Hematopoietic multipotent progenitor cell treated with erythropoietin and hydrocortisone succinate and interleukin-3 and kit ligand, for 15 days (in vitro differentiated cells): Measurements from ENCODE around the gene CES1.
"Not testable (repeated sequence)": the region's sequence is repeated elsewhere in the genome, so short reads cannot be mapped to it uniquely, and the experiment has no call there.

Source experiments
- DNase-seq: peaks from one replicate; pipeline ENCODE4 v3.0.0-alpha.2; 2015; ENCODE audit warnings: low spot score

Gene CES1

GRCh38 chr16:55830658-55831294 is 2.1 kb downstream of the CES1 start:
- no peak for DNase-seq

DNA sequence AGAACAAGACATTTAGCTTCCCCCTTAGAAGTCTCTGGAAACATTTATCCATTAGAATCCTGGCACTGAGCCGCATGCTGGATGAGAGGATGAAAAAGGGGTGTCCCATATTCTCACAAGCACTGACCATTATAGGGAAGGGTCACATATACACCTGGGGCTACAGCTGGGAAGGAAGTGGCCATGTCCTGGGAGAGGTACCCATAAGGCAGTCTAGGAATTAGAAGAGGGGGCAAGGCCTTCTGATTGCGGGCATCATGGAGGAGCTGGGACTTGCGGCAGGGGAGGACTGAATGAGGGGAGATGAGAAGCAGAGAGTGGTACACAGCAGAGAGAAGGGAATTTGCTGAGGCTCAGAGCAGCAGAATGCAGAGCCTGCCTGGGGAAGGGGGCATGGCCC is 3.7 kb downstream of the CES1 start:
- DNase-seq: not testable (repeated sequence)

- DNase-seq: no peak
Observed at GRCh38 chr16:55828680-55829079, 4.2 kb downstream of the CES1 start.

DNA sequence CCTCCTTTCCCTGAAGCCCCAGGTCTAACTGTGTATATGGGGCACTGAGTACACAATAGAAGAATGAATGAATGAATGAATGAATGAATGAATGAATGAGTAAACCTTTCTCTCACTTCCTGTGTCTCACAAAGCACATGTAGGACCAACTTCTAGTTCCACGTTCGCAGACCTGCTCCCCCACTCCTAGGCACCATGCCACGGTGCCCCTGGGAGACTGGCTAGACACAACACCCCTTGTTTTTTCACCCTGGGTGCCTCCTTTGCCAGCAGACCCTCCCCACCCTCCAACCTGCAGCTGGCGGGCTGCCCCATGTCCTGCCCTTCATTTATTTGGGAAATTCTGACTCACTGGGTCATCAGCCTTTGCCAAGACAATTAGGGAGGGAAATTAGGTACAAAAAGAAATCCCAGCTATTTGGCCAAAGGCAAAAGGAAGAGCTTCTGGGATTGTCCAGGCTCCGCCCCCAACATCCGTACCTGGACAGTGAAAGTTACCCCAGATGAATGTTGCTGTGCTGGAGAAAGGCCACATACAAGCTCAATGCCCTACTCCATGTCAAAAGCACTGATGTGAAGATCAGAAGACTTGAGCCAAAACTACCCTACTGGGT is 7.7 kb downstream of the CES1 start:
- DNase-seq: no peak

DNA sequence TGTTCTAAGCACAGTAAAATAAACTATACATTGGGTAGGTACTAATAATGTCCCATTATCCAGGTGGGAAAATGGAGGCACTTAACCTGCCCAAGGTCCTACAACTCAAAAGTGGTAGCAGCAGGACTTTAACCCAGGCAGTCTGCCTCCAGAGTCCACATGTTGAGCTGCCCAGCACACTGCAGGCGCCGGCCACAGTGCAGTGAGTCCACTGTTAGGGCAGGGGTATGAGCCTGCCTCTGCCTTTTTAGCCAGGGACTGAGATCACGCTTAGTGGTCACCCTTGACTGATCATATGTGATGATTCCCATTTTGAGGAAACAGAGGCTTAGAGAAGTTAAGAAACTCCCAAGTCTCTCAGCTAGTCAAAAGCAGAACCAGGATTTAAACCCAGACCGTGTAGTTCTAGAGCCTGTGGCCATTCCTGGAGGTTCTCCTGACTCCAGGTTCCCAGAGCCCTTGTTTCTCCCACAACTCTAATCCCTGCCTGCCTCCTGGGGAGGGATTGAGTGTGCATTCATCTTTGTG is 8.4 kb downstream of the CES1 start:
- DNase-seq: no peak

- no peak for DNase-seq
Observed at GRCh38 chr16:55822280-55822810, 10.6 kb downstream of the CES1 start.

DNA sequence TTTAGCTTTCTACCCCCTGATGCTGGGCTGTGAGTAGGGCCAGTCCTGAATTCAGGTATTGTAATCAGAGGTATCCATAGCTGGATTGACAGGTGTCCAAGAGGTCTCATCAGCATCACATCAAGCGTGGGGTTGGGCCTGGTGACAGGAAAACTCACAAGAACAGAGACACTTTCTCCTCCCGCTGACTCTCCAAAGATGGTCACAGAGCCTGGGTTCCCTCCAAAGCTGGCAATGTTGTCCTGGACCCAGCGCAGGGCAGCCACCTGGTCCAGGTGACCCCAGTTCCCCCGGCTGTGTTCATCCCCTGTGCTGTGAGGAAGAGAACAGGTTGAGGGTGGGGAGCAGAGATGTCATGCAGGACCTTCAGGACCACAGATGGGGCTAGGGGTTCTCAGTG is 11.7 kb downstream of the CES1 start:
- no peak for DNase-seq

- no peak for DNase-seq
Observed at GRCh38 chr16:55820615-55821014, 12.3 kb downstream of the CES1 start.

DNA sequence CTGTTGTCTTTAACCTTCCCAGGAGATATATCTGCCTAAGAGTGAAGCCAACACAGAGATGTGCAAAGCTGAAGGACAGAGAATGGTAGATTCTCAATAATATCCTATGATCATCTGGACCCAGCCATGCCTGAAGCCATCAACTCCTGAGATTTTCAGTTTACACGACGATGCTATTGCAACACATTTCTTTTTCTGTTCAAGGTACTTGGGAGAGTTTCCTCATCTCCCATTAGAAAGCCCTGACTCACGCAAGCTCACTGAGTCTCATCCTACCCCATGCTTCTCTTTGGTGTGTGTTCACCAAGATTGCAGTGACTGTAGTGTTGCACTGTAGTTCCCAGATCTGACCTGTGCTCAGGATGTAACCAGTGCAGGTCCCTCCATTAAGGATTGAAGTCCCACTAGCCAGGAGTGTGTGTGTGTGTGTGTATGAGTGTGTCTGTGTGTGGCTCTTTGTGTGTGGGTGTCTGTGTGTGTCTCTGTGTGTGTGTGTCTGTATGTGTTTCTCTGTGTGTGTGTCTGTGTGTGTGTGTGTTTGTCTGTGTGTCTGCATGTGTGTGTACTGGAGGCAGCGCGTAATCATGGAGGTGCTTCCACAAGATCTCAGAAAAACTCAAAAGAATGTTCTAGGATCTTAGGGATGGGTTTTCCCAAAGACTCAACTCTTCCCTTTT is 15.5 kb downstream of the CES1 start:
- no peak for DNase-seq

DNA sequence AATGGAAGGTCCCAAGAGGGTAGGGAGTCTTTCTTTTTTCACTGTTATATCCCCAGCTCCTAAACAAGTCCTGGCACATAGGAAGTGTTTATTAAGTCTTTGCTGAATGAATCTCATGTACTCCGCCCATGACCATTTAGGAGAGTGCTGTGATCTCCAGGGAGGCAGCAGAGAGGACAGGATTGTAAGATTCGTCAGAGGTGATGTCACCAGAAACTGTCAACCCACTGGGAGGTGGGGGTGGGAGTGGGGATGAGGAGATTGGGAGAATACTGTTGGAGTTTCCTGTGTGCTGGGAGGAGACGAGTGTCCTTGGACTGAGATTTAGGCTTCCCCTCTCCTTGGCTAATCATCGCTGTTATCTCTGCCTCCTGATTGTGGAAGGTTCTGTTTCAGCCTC is 16.7 kb downstream of the CES1 start:
- DNase-seq: not testable (repeated sequence)

GRCh38 chr16:55815320-55815719 is 17.6 kb downstream of the CES1 start:
- DNase-seq: no peak

GRCh38 chr16:55814174-55814573 is 18.7 kb downstream of the CES1 start:
- DNase-seq: not testable (repeated sequence)

GRCh38 chr16:55813730-55814129 is 19.2 kb downstream of the CES1 start:
- DNase-seq: not testable (repeated sequence)

GRCh38 chr16:55812951-55813350 is 19.9 kb downstream of the CES1 start:
- no peak for DNase-seq

DNA sequence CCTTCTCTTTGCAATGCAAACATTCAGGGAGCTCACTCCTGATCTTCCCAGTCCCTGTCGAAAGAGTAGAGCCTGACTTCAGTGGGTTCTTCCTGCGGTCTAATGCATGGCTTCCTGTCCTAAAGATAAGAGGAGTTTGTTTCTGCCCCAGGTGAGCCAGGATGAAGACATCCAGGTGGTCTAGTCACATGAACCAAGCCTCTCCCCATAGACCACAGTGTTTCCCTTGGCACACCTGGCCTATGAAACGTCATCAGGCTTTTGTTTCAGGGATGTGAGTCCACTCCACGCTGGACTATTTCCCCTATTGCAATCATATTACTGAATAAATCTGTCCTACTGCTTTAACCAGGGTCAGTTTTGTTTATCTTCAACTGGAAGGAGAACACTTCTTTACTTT is 21.1 kb downstream of the CES1 start:
- no peak for DNase-seq

DNA sequence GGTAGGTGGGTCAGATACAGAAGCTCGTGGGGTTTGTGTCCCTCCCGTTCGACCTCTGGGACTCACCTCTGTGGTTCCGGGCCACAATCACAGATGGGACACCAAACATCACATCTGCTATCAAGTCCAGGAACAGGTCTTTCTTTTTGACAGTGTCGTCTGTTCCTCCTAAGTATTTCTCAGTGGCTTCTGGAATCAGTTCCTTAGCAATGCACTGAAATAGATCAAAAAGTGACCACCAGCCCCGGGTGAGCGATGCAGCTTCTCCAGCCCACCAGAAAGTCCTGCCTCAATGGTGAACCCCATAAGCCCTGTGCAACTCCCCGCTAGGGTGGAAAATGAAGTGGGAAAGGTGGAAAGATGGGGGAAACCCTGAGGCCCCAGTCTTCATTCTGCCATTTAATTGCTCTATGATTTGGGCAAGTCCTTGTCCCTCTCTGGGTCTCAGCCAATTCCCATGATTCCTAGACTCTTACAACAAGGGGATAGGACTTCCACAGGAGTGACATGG is 22.4 kb downstream of the CES1 start:
- DNase-seq: peak; percentile 1

DNA sequence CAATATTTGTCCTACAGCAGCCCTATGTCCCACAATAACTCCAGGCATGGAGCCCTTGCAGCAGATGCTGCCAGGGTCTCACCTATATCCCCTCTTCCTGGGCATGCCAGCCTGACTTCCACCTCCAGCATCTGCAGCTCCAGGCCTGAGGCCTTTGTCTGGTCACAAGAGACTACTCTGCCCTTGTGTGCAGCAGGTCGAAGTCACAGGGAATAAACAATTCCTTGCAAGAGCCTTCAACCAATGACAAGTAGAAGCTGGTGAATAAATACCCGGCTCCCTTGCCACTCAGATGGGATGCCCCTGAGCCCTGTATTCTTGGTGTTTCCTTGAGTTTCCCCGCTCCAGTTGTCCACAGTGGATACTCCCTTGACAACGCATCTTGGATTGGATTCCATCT is 23.0 kb downstream of the CES1 start:
- peak; percentile 1 for DNase-seq

- DNase-seq: peak; percentile 2
Observed at GRCh38 chr16:55809386-55809785, 23.5 kb downstream of the CES1 start.

DNA sequence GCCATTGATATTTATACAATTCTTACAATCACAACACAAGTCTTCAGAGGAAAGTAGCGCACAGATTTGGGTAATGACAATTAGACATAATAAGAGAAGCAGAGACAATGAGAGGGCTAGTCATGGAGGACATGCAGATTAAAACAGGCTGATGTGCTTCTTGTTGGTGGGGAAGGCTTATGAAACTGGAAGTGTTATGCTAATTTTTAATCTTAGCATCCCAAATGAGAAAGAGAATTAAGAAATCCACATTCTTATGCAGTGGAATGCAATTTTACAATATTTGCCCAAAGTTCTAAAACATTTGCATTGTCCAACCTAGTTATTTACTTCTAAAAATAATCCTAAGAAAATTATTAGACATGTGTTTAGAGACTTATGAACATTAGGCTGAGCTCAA is 24.6 kb downstream of the CES1 start:
- peak; percentile 1 for DNase-seq

DNA sequence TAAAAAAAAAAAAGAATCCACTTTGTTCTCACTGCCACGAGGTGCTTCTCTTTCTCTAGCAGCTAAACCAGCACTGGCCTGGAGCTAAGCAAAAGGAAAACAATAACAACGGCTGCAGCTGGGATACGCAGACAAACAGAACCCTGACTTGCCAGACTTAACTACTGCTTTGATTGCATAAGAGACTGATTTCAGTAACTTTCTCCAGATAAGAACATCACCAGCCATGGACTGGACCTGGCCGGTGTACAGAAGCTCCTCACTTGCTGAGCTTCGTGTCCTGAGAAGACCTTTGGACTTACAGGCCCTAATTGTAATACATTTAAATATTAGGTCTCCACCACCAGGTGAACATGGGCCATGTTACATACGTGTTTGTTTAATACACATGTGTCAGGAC is 27.8 kb downstream of the CES1 start:
- DNase-seq: not testable (repeated sequence)

DNA sequence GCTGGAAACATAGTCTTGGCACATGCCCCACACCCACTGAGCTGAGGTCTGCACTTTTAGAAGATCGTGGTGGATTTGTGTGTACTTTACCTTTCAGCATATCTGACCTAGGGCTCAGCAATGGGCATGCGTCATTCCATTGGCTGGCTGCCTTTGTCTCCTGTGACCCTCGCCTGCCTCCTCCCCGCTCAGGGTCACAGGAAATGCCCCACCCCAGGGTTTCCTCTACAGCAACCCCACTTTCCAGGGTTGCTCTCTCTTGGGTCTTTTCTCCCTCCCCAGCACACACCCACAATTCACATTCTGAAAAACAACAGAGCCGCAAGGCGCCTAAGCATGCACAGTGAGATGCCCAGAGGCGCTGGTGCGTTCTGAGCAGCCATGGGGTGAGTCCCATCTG is 29.2 kb downstream of the CES1 start:
- DNase-seq: not testable (repeated sequence)

DNA sequence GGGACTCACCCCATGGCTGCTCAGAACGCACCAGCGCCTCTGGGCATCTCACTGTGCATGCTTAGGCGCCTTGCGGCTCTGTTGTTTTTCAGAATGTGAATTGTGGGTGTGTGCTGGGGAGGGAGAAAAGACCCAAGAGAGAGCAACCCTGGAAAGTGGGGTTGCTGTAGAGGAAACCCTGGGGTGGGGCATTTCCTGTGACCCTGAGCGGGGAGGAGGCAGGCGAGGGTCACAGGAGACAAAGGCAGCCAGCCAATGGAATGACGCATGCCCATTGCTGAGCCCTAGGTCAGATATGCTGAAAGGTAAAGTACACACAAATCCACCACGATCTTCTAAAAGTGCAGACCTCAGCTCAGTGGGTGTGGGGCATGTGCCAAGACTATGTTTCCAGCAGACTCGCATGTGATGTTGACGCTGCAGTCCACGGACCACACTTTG is 39.9 kb downstream of the CES1 start:
- not testable (repeated sequence) for DNase-seq

DNA sequence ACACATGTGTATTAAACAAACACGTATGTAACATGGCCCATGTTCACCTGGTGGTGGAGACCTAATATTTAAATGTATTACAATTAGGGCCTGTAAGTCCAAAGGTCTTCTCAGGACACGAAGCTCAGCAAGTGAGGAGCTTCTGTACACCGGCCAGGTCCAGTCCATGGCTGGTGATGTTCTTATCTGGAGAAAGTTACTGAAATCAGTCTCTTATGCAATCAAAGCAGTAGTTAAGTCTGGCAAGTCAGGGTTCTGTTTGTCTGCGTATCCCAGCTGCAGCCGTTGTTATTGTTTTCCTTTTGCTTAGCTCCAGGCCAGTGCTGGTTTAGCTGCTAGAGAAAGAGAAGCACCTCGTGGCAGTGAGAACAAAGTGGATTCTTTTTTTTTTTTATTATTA is 41.4 kb downstream of the CES1 start:
- DNase-seq: not testable (repeated sequence)
